HG03159 (cell line): ENCODE results near the gene ATP6V1C2.
"Not testable (repeated sequence)": the region's sequence is repeated elsewhere in the genome, so short reads cannot be mapped to it uniquely, and the experiment has no call there.

Experiments
- ATAC-seq: cut with Tn5 transposase; IDR thresholded peaks from one replicate; pipeline ENCODE4 v1.9.1; 2021; ENCODE audit warnings: mild to moderate bottlenecking, moderate library complexity; ENCODE audit not compliant: unreplicated experiment

ATP6V1C2 gene

DNA sequence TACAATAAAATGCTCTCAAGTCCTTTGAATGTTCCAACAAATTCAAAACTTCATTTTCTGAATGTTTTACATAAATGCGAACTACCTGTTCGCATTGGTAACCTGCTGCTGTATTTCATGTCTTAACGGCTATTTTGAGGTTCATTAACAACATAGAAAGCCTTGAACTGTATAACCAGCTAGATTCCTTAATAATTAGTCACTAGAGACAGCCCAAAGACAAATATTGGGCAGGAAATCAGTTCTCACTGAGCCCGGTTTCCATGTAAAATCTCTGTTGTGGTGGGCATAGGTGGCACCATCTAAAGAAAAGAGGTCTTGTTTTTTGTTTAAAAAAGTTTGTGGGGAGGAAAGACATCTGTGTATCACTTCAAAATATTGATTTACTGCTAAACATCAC is 62.0 kb downstream of the ATP6V1C2 start:
- no peak for ATAC-seq

DNA sequence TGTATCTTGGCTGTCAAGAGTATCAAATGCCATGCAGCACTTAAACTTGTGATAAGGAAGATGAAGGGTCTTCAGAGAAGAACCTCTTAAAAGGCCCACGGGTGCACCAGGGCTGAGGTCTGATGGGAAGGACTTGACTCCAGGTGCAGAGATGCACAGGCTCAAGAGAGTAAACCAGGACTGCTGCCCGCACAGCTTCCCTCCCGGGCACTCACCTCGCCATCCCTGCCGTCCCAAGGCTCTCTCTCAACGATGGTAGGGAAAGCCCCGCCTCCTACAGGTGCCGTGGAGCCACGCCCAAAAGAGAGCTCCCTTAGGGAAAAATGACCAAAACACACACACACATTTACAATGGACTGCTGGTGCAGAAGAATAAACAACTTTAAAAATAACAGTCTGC is 63.3 kb downstream of the ATP6V1C2 start:
- ATAC-seq: no peak

DNA sequence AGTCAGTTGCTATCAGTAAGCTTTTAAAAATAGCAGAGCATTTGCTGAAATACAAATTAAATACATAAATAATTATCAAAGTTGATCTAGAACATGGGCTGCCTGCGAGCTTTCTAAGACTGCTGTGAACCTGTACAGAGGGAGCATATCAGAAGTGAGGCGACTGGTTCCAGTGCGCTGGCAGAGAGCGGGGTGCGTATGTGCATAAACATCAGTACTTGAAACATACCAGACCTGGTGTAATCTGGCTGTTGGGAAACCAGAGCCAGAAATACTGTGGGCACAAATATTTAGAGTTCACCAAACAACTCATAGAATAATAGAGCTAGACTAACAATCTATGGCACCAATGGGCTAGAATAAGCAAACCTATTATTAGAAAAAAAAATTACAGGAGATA is 63.8 kb downstream of the ATP6V1C2 start:
- ATAC-seq: no peak

DNA sequence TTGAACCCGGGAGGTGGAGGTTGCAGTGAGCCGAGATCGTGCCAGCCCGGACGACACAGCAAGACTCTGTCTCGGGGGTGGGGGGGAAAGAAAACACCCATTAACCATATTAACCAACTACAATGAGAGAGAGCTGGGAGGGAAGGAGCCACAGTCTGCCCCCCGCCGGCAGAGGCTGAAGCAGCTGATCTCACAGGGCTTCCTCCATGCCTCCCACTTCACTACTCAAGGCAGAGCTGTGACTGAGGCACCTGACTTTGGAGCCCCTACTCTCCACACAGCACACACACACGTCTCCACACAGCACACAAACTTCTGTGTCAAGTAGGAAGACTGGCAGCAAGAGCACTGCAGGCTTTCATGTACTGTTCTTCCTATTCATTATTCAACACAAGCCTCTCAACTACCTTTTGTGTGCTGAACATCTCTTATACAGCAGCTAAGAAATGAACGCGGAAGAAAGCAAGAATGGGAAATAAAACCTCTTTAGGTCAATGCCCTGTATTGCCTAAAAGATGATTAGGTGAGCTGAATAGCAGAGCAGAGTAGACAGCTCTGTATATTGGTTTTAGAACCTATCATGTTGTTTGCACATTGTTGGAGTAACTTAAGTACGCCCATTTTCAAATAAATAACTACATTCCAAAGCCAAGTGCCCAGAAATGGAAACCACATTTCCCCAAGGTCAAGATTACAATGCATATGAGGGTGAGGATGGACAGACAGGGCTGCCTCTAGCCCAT is 65.0 kb downstream of the ATP6V1C2 start:
- ATAC-seq: no peak

DNA sequence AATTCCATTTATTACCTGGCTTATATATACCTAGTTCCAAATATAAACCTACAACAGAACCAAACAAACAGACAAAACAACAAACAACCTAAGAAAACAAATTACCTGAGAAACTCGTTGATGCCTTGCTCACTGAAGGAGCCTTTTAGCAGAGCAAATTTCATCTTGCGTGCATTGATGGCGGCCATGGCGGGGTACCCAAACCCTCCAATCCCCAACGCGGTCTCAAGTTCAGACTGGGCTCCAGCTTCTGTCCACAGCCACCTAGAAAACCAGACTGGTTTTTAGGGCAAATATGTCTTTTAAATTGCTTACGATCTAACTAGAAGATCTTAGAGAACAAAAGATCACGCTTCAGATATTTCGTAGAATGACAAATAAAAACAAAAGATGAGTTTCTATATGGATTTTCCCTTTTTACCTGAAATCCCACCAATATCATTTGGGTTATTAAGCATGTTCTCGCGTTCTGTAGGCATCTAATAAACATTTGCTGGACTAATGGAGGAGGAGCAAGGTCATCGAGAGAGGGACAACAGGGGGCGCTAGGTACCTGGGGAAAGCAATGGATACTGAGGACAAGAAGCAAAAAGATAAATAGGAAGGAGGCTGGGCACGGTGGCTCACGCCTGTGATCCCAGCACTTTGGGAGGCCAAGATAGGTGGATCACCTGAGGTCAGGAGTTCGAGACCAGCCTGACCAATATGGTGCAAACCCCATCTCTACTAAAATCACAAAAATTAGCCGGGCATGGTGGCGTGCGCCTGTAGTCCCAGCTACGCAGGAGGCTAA is 65.9 kb downstream of the ATP6V1C2 start:
- ATAC-seq: no peak

DNA sequence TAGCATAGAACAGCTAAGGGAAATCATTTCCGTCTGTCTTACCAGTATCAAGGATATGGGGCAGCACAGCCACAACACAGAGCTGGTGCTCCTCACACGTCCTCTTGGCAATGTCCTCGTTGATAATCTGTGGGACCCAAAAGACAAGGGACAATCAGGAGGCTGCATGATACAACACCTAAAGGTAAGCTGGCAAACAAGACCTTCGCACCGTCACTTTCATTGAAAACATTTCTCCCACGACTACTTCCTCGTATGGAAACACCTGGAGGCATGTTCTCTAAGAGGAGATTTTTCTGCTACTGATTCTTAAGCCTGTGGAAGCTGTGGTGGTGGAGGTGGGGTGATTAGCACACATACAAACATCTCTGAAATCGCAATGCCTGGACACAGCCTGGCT is 67.4 kb downstream of the ATP6V1C2 start:
- ATAC-seq: no peak

DNA sequence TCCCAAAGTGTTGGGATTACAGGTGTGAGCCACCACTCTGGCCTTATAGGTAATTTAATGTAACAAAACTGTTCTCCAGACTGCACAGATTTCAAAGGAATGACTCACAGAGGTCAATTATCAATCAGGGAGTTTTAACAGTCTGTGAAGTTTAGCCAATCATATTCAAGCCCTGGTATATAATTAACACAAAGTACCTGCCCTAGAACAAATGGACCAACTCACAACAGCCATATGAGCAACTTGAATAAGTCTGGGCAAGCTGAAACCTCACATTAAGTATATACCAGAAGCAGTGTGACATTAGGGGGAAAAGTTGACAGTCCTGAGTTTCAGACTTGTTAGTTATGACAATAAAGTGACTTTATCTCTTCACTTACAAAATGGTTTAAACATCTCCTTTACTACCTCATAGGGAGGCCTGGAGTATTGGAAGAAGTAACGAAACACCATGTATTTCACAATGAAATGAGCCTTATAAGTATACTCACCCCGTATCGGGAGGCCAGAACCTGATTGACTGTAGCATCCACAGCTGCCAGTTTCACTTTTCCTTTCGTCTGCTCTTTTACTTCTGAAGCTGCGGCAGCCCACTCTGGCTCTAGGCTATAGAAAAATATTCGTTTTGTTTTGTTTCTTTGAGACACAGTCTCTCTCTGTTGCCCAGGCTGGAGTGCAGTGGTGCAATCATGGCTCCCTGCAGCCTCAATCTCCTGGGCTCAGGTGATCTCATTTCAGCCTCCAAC is 69.0 kb downstream of the ATP6V1C2 start:
- ATAC-seq: peak; percentile 89

DNA sequence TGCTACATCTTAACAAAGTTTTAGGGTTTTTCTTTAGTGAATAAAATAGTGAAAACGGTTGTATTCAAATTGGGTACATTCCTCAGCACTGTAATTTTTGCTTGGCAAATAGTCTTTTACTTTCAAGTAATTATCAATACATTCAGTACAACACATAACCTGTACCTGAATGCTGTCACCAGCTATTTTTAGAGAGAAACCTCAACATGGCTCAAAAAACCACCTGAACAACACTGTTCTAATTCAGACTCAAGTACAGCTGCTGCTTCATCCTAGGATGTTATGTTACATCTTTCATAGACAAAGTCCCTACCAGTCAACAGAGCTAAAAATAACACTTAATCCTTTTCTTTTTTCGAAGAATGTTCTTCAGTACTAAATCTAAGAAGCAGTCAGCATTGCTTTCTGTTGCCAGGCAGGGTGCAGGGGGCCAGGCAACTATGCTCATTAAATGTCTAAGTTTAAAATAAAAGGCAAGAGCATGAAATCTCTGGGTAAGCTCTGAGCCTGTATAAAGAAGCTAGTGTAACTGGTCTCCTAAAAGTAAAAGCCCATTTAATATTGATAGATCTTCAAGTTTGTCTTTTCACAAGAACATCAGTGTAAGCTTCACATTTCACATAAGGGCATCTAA is 70.7 kb downstream of the ATP6V1C2 start:
- no peak for ATAC-seq

DNA sequence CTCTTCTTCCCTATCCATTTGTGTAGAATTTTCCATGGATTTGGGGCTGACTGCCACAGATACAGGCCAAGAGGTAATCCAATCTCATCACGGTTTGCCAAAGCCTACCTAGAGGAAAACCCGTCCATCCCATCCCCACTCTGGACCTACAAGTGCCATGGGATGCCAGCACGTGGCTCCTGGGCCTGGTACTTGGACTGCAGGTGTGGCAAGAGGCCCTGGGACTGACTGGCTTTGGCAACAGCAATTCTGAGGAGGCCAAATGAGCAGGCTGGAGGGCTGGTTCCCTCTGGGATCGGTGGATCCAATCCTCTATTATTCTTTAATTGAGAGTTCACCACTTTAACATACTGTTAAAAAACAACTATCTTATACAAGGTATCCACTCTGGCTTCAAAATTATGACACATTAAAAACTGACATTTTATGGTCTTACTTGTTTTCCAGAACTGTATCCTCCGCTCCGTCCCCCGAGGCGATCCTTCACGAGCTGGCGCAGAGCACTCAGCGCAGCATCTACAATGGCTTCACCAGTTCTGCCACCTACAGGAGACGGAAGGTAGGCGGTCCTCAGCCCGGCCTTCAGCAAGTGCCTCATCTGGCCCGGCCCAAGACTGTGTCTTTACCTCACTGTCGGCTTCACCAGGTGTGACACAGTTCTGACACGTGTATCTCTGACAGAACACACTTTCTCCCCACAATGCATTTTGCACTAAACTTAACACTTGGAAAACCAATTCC is 71.4 kb downstream of the ATP6V1C2 start:
- no peak for ATAC-seq

DNA sequence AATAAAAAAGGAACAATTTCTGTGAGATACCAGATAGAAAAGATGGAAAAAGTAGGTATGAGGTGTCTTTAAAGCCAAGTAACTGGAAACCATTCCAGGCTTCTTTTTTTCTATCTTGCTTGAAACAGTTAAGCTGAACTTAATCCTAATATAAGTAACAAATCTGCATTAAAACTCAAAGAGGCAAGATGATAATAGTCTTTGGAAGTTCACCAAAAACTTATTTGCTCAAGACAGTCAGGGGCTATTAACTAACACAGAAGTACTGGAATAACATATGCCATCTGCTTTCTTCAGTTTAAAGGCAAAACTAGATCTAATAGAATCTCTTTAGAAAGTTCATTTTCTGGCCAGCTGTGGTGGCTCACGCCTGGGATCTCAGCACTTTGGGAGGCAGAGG is 72.4 kb downstream of the ATP6V1C2 start:
- ATAC-seq: no peak

DNA sequence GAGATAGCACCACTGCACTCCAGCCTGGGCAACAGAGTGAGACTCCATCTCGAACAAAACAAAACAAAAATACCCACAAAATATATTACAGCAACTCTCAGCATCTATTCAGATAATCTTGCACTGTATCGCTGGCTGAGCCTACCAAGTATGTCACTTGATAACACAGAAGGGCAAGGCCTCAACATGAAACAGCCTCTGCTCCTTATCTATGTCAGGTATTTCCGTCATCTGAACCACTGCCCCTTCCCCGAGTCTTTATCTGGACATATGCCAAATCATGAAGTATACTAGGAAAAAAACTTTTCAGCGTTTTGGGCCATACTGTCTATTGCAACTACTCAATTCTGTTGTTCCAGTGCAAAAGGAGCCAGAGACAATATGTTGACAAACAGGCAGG is 73.4 kb downstream of the ATP6V1C2 start:
- ATAC-seq: no peak

DNA sequence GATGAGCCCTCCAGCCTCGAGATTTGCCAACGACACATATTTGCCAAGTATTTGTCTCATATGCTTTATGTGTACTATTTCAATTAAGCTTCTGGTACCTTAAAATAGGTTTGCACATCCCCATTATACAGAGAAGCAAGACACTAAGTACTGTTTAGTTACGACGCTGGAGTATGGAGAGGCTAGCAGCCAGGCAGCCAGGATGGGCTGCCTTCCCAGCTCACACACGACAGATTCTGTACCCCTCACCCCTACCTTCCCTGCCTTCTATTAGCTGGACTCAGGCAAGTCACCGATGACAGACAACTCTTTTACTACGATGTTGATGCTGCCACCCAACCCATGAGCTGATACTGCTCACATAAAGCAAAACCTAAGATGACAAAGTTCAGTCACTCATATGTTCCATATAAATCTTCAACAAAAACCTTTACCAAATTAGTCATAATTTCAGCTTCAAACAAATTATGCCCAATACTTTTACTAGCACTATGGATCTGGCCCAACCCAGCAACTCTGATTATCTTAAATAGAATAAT is 74.1 kb downstream of the ATP6V1C2 start:
- no peak for ATAC-seq

DNA sequence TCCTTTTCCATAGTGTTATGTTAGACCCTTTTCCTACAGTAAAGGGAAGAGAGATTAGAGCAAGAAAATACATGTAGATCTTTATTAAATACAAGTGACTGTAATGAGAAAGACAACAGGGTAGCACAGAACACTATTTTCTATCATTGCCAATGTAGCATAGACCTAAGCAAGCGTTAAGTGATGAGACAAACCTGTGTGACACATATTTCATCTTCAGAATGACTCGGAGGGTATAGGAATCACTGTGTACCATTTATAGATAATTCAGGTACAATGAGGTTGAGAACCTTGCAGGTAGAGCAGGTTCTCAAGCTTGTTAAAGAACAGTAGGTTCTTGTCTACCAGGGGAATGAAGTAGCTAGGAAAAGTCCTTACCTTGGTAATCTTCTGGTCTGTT is 75.3 kb downstream of the ATP6V1C2 start:
- ATAC-seq: no peak

DNA sequence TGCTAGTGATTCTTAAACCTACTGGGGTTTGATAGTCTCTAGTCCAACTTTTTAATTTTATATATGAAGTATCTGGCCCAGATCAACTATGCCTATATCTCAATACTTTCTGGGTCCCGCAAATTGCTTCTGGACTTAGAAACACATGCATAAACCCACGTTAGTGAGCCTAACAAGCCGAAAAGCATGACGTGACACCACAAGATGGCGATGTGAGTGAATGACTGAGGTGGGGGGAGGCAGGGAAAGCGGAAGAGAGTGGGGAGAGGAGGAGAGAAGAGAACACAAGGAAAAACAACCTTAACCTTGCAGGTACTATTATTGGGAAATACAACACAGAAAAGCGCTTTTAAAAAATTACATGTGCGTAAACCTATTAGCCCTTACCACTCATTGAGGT is 77.4 kb downstream of the ATP6V1C2 start:
- ATAC-seq: no peak

DNA sequence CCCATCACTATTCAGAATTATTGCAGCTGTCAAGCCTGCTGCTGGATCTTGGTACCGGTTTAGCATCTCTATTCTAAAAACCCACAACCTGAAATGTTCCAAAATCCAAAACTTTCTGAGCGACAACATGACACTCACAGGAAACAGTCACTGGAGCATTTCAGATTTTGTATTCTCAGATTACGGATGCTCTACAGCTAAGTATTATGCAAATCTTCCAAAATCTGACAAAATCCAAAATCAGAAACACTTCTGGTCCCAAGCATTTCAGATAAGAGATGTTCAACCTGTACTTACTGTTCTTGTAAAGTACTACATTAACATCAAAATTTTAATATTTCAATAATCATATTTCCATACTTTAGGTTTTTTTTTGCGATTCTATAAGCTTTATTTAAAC is 78.7 kb downstream of the ATP6V1C2 start:
- ATAC-seq: no peak

DNA sequence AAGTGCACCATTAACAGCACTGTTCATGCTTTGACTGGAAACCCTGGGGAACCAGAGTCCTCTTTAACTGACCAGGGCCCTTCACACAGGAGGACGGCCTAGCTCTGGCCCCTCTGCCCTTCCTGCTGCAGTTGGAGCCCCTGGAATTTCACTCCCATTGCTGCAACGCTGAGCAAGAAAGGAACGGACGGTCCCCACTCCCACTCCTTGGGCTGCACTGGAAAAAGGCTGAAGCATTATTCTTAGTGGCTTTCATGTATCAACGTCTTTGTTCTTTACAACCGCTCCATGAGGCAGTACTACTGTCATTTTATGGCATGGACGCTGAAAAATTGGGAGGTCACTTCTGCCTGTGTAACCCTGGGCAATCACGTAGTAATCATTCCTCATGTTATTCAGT is 81.2 kb downstream of the ATP6V1C2 start:
- no peak for ATAC-seq

DNA sequence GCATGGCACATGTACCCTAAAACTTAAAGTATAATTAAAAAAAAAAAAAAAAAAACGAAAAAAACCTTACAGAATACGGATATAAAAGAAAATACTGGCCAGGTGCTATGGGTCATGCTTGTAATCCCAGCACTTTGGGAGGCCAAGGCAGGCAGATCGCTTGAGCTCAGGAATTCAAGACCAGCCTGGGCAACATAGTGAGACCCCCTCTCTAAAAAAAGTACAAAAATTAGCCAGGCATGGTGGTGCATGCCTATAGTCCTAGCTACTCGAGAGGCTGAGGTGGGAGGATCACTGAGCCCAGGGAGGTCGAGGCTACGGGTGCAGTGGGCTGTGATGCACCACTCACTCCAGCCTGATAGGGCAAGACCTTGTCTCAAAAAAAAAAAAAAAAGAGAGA is 84.6 kb downstream of the ATP6V1C2 start:
- ATAC-seq: not testable (repeated sequence)

DNA sequence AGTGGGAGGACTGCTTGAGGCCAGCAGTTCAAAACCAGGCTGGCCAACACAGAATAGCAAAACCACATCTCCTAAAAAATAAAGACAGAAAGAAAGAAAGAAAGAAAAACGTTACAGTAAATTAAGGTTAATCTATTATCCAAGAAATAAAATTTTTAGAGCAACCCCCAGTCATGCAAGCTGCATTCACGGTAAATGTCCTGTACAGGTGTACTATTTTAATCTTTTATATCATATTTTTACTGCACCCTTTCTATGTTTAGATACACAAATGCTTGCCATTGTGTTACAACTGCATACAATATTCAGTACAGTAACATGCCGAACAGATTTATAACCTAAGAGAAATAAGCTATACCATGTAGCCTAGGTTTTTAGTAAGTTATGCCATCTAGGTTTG is 85.1 kb downstream of the ATP6V1C2 start:
- ATAC-seq: no peak

DNA sequence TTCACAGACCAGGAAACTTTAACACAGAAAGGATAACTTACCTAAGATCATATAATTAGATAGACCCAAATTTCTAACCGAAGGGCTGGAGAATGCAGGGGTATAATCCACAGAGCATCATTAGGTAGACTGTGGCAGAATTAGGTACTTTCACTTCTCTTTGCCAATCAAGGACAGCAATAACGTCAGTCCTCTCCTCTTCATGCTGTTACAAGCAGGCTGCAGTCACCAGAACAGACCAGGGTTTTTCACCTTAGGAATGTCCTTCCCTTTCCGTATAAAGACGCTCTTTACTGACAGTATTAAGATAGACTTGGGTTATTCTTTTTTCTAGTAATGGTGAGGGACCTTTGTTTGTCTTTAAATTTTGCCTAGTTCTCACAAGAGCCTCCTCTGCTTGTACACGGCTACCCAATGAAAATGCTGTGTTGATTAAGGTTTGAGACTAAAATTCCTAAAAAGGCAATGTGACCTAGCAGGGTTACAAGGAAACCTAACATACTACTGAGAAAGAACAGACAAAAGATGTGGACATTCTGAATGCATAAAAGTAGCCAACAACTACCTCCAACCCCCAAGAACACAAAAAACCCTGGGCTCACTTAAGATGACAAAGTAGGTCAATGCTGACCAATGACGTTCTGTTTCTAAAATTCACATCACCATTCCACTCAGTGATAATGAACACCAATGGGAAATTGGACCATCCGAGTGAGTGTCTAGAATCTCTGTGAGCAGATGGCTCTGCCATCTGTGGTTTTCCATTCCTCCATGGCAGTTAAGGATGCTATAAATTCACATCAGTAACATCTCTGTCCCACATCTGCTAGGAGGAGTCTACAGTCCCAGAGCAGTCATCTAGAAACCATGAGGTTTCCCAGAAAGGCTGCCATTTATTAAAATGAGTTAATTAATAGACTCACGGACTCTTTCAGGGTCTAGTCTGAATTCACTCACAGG is 89.1 kb downstream of the ATP6V1C2 start:
- peak; percentile 28 for ATAC-seq
